Esophagus muscularis mucosa (tissue), 4 donors: ENCODE data around the gene GRID1.

Experiments used
- EP300 ChIP-seq: sonication (generic); formaldehyde crosslinking; IDR thresholded peaks from one replicate; pipeline ENCODE4 v1.6.1; 2017; ENCODE audit warnings: antibody characterized with exemption
- POLR2A ChIP-seq: fragments of 450-650 bp; IDR thresholded peaks from one replicate; pipeline ENCODE4 v1.6.1; 2017; ENCODE audit warnings: antibody characterized with exemption, moderate library complexity, mild to moderate bottlenecking, low read depth
- POLR2AphosphoS5 ChIP-seq, 2 donors: sonication (generic); formaldehyde crosslinking; IDR thresholded peaks; one replicate each; pipeline ENCODE4 v1.6.1; 2017; ENCODE audit warnings: antibody characterized with exemption in 2 of 2
- TF ChIP-seq, protein P1 (sequence below), 3 experiments: fragments of 200-600 bp in 2 of 3; fragments of 450-650 bp in 1 of 3; sonication (generic) in 2 of 3; IDR thresholded peaks; one replicate each; pipeline ENCODE4 v1.5.1; 2017 to 2019; ENCODE audit warnings: antibody characterized with exemption in 3 of 3, mild to moderate bottlenecking in 2 of 3, moderate library complexity in 1 of 3

DNA sequence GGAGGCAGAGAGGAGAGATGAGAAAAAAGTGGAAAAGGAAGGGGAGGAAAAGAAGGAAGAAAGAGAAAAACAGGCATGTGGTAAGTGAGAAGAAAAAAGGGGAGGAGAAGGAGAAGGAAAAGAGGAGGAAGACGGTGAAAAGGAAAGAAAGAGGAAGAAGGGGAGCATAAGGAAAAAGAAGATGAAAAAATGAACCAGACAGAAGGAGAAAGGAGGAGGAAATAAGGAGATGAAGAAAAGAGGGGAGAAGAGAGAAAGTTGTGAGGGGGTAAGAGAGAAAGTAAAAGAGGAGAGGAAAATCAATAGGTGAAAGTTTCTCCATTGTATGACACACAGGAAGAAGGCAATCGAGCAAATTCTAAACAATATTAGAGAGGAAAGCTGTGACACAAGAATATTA, 663.8 kb downstream of the GRID1 start:
- TF ChIP-seq, protein P1, sequence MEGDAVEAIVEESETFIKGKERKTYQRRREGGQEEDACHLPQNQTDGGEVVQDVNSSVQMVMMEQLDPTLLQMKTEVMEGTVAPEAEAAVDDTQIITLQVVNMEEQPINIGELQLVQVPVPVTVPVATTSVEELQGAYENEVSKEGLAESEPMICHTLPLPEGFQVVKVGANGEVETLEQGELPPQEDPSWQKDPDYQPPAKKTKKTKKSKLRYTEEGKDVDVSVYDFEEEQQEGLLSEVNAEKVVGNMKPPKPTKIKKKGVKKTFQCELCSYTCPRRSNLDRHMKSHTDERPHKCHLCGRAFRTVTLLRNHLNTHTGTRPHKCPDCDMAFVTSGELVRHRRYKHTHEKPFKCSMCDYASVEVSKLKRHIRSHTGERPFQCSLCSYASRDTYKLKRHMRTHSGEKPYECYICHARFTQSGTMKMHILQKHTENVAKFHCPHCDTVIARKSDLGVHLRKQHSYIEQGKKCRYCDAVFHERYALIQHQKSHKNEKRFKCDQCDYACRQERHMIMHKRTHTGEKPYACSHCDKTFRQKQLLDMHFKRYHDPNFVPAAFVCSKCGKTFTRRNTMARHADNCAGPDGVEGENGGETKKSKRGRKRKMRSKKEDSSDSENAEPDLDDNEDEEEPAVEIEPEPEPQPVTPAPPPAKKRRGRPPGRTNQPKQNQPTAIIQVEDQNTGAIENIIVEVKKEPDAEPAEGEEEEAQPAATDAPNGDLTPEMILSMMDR (IDR thresholded peaks at IDR 0.05): no peak
- TF ChIP-seq POLR2AphosphoS5 (IDR thresholded peaks at IDR 0.05) (no peak), EP300 (no peak), POLR2A (no peak)
